Stimulated activated effector memory CD8-positive, alpha-beta T cell treated with anti-CD3 and anti-CD28 coated beads, Interleukin-12 subunit alpha, Interleukin-12 subunit beta, amount 100 ng/mL, for 72 hours (primary cell): Measurements from ENCODE around the gene BRMS1.
A peak's percentile ranks its signal among the peaks of the same experiment; 100 is the strongest.

Experiments used
- ATAC-seq: fragments of 150-1000 bp; cut with Tn5 transposase; 2 replicates; pipeline ENCODE4 v1.10.0; 2021
- DNase-seq, 2 donors: peaks; one replicate each; pipeline ENCODE4 v3.0.0; 2021 to 2022; ENCODE audit warnings: low spot score in 2 of 2
- H3K27ac Mint-ChIP-seq: one replicate; pipeline ENCODE4 v1.8.0; 2022; ENCODE audit warnings: mild to moderate bottlenecking, mixed read lengths
- H3K36me3 Mint-ChIP-seq: one replicate; pipeline ENCODE4 v1.8.0; 2022; ENCODE audit warnings: mild to moderate bottlenecking, mixed read lengths
- H3K4me1 Mint-ChIP-seq: one replicate; pipeline ENCODE4 v1.8.0; 2022; ENCODE audit warnings: mixed read lengths
- H3K4me3 Mint-ChIP-seq: one replicate; pipeline ENCODE4 v1.8.0; 2022; ENCODE audit warnings: mild to moderate bottlenecking, mixed read lengths
- H3K9me3 Mint-ChIP-seq: one replicate; pipeline ENCODE4 v1.8.0; 2022; ENCODE audit warnings: mixed read lengths

Gene BRMS1

GRCh38 chr11:66292543-66293332, 52.2 kb downstream of the BRMS1 start:
- ATAC-seq: no peak
- Mint-ChIP-seq H3K4me1 (peaks cover 45% of the 10 kb centered on the region), H3K4me3 (peak overlapping the region; percentile 35), H3K9me3 (no peaks in the 10 kb centered on the region), H3K36me3 (peaks cover 21% of the 10 kb centered on the region), H3K27ac (peak overlapping the region; percentile 15)
- DNase-seq: no peak

- H3K27ac Mint-ChIP-seq: peak within 1 kb of the TSS; percentile 15
These were observed 53.0 kb downstream of the BRMS1 start, which contains the start of gene TMEM151A for GRCh38 chr11:66291706-66292542. Gene TMEM151A, plus strand, starts transcription at chr11:66291894. Its CDS starts 120 bp downstream, at chr11:66292014.

GRCh38 chr11:66291303-66291705, 53.6 kb downstream of the BRMS1 start:
- Mint-ChIP-seq H3K36me3 (peaks cover 26% of the 10 kb centered on the region), H3K9me3 (no peaks in the 10 kb centered on the region), H3K27ac (no peak overlapping the region), H3K4me1 (peaks cover 56% of the 10 kb centered on the region), H3K4me3 (peak overlapping the region; percentile 88)
- ATAC-seq (no peak), DNase-seq (no peak)

More at GRCh38 chr11:66291706-66292542, 53.0 kb downstream of the BRMS1 start, which contains the start of gene TMEM151A:
- Mint-ChIP-seq H3K4me3 (peak within 1 kb of the TSS; percentile 88), H3K9me3 (no peaks in the 10 kb centered on the region), H3K4me1 (peaks cover 52% of the 10 kb centered on the region), H3K36me3 (peaks cover 21% of the 10 kb centered on the region)
- ATAC-seq (no peak), DNase-seq (no peak)

- peak overlapping the region; percentile 88 for H3K4me3 Mint-ChIP-seq
- DNase-seq (no peak), ATAC-seq (no peak)
- H3K27ac Mint-ChIP-seq: no peak overlapping the region
- H3K4me1 Mint-ChIP-seq: peaks cover 63% of the 10 kb centered on the region
- H3K9me3 Mint-ChIP-seq: no peaks in the 10 kb centered on the region
- H3K36me3 Mint-ChIP-seq: peaks cover 29% of the 10 kb centered on the region
These were observed 54.6 kb downstream of the BRMS1 start for GRCh38 chr11:66290330-66290621.

GRCh38 chr11:66289548-66290329, 55.2 kb downstream of the BRMS1 start:
- ATAC-seq (peak; percentile 79), DNase-seq (peak in 1 of 2 donors; percentile 57)
- Mint-ChIP-seq H3K4me1 (peaks cover 67% of the 10 kb centered on the region), H3K9me3 (no peaks in the 10 kb centered on the region), H3K27ac (peak overlapping the region; percentile 94), H3K4me3 (peak overlapping the region; percentile 88), H3K36me3 (peaks cover 32% of the 10 kb centered on the region)

- ATAC-seq: peak; percentile 95
- Mint-ChIP-seq H3K4me3 (peak within 1 kb of the TSS; percentile 88), H3K36me3 (peaks cover 32% of the 10 kb centered on the region), H3K9me3 (no peaks in the 10 kb centered on the region), H3K4me1 (peaks cover 67% of the 10 kb centered on the region), H3K27ac (peak within 1 kb of the TSS; percentile 94)
- DNase-seq: peak; percentile 95 to 98
These were observed 56.0 kb downstream of the BRMS1 start, which contains the start of gene YIF1A for GRCh38 chr11:66288671-66289547. Gene YIF1A, minus strand, starts transcription at chr11:66289143. Its CDS starts 158 bp downstream, at chr11:66288985.

- H3K36me3 Mint-ChIP-seq: peaks cover 34% of the 10 kb centered on the region
- DNase-seq (no peak), ATAC-seq (no peak)
- H3K4me3 Mint-ChIP-seq: peak overlapping the region; percentile 88
- H3K9me3 Mint-ChIP-seq: no peaks in the 10 kb centered on the region
- peak overlapping the region; percentile 94 for H3K27ac Mint-ChIP-seq
- H3K4me1 Mint-ChIP-seq: peaks cover 66% of the 10 kb centered on the region
These were observed 56.8 kb downstream of the BRMS1 start for GRCh38 chr11:66287889-66288670.
